ENCODE results near the gene SMARCB1.

Gene SMARCB1

DNA sequence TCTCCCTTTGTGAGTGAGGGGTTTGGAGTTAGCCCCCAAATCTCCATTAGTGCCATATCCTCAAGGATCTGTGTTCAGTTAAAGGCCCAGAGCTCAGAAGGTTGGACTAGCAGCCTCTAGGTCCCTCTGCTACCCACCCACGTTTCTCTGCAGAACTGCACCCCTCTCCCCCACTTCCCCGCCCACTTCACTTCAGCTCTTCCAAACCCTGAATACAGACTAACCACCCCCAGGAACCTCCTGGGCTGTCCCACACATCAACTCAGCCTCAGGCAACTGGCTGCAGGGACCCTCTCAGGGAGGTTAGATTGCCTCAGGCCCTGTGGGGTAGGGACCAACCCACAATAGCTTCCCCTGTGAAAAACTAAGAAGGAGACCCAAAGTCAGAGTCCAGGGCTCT is 33.4 kb upstream of the SMARCB1 start:
- TF ChIP-seq FOXP2 (optimal IDR thresholded peaks at IDR 0.05; ENCODE audit: borderline replicate concordance, extremely low read depth, extremely low read length, insufficient read depth) (no peak), SIN3A (IDR thresholded peaks at IDR 0.05; ENCODE audit: borderline replicate concordance, insufficient read depth, low read length) (no peak), TAF1 (IDR thresholded peaks at IDR 0.05; ENCODE audit: borderline replicate concordance, insufficient read depth, low read length) (no peak), POLR2AphosphoS5 (IDR thresholded peaks at IDR 0.05; ENCODE audit: low read depth, low read length) (no peak)
- TF ChIP-seq, protein P1, sequence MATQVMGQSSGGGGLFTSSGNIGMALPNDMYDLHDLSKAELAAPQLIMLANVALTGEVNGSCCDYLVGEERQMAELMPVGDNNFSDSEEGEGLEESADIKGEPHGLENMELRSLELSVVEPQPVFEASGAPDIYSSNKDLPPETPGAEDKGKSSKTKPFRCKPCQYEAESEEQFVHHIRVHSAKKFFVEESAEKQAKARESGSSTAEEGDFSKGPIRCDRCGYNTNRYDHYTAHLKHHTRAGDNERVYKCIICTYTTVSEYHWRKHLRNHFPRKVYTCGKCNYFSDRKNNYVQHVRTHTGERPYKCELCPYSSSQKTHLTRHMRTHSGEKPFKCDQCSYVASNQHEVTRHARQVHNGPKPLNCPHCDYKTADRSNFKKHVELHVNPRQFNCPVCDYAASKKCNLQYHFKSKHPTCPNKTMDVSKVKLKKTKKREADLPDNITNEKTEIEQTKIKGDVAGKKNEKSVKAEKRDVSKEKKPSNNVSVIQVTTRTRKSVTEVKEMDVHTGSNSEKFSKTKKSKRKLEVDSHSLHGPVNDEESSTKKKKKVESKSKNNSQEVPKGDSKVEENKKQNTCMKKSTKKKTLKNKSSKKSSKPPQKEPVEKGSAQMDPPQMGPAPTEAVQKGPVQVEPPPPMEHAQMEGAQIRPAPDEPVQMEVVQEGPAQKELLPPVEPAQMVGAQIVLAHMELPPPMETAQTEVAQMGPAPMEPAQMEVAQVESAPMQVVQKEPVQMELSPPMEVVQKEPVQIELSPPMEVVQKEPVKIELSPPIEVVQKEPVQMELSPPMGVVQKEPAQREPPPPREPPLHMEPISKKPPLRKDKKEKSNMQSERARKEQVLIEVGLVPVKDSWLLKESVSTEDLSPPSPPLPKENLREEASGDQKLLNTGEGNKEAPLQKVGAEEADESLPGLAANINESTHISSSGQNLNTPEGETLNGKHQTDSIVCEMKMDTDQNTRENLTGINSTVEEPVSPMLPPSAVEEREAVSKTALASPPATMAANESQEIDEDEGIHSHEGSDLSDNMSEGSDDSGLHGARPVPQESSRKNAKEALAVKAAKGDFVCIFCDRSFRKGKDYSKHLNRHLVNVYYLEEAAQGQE (IDR thresholded peaks at IDR 0.05; ENCODE audit: insufficient read depth in 1 of 2, low read depth in 2 of 2, low read length in 2 of 2) = no peak

DNA sequence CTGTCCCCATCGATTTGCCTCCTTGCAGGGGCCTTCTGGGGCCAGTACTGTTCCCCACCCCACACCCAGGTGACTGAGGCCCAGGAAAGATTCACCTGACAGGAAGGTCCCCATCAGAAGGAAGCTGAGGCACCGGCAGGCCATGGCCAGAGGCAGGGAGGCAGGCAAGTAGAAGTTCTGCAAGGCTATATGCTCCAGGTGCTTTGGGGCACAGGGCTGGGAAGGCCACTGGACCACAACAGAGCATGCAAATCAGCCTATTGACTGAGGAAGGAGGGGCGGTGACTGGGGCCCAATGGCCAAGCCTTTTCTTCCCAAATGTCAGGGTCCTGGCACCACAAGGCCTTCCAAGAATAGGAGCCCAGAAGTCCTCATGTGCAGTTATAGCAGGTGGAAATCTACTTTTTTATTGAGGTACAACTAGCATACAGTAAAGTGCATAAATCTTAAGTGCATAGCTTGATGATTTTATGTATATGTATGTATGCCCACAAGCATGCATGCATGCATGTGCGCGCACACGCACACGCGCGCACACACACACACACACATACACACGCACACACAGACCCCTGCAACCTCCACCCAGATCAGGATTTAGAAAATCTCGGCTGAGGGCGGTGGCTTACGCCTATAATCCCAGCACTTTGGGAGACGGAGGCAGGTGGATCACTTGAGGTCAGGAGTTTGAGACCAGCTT is 32.4 kb upstream of the SMARCB1 start, which contains the start of gene VPREB3:
VPREB3 (minus strand) TSS at position 206 of the 700 bp plus-strand sequence; CDS start at position 144, 62 bp downstream.
- TF ChIP-seq SIN3A (IDR thresholded peaks at IDR 0.05; ENCODE audit: borderline replicate concordance, insufficient read depth, low read length) (no peak), FOXP2 (optimal IDR thresholded peaks at IDR 0.05; ENCODE audit: borderline replicate concordance, extremely low read depth, extremely low read length, insufficient read depth) (no peak), TAF1 (IDR thresholded peaks at IDR 0.05; ENCODE audit: borderline replicate concordance, insufficient read depth, low read length) (no peak), POLR2AphosphoS5 (IDR thresholded peaks at IDR 0.05; ENCODE audit: low read depth, low read length) (no peak)
- TF ChIP-seq, protein P1 (IDR thresholded peaks at IDR 0.05; ENCODE audit: insufficient read depth in 1 of 2, low read depth in 2 of 2, low read length in 2 of 2) = no peak

DNA sequence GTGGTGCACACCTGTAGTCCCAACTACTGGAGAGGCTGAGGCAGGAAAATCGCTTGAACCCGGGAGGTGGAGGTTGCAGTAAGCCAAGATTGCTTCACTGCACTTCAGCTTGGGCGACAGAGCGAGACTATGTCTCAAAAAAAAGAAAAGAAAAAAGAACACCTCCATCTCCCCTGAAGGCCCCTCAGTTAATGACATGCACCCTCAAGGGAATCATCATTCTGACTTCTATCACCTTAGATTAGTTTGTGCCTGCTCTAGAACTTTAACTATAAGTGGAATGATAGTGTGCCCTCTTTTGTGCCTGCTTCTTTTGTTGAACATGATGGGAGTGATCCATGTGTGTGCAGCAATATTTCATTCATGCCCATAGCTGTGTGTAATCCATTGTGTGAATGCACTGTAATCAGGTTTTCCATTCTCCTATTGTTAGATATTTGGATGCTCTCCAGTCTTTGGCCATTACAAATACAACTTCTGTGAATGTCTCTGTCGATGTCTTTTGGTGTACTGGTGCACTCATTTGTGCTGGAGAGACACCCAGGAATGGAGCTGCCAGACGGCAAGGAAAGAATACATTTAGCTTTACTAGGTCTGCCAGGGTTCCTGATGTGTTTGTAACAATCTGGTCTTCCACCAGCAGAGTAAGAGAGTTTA is 31.7 kb upstream of the SMARCB1 start:
- TF ChIP-seq POLR2AphosphoS5 (IDR thresholded peaks at IDR 0.05; ENCODE audit: low read depth, low read length) = no peak
- no peak for TF ChIP-seq FOXP2 (optimal IDR thresholded peaks at IDR 0.05; ENCODE audit: borderline replicate concordance, extremely low read depth, extremely low read length, insufficient read depth)
- TF ChIP-seq TAF1 (IDR thresholded peaks at IDR 0.05; ENCODE audit: borderline replicate concordance, insufficient read depth, low read length) = no peak
- TF ChIP-seq SIN3A (IDR thresholded peaks at IDR 0.05; ENCODE audit: borderline replicate concordance, insufficient read depth, low read length) = no peak
- TF ChIP-seq, protein P1 (IDR thresholded peaks at IDR 0.05; ENCODE audit: insufficient read depth in 1 of 2, low read depth in 2 of 2, low read length in 2 of 2) = no peak

DNA sequence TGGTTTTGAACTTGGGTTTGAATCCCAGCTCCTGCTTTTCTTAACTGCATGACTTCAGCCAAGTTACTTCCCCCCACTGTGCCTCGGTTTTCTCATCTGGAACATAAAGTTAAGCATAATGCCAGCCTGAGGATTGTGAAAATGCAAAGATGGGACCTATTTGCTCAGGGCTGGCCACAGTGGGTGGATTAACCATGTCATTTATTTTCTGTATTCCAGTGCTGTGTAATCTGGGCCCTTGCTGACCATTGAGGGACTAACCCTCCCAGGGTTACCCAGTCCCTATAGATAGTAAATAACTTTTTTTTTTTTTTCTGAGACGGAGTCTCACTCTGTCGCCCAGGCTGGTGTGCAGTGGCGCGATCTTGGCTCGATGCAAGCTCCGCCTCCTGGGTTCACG is 31.1 kb upstream of the SMARCB1 start:
- no peak for TF ChIP-seq TAF1 (IDR thresholded peaks at IDR 0.05; ENCODE audit: borderline replicate concordance, insufficient read depth, low read length)
- TF ChIP-seq, protein P1 (IDR thresholded peaks at IDR 0.05; ENCODE audit: insufficient read depth in 1 of 2, low read depth in 2 of 2, low read length in 2 of 2) = no peak
- TF ChIP-seq FOXP2 (optimal IDR thresholded peaks at IDR 0.05; ENCODE audit: borderline replicate concordance, extremely low read depth, extremely low read length, insufficient read depth) = no peak
- no peak for TF ChIP-seq POLR2AphosphoS5 (IDR thresholded peaks at IDR 0.05; ENCODE audit: low read depth, low read length)

All from PFSK-1 (cell line).